Right renal pelvis (tissue), 4 donors: ENCODE results near the gene LMOD1. TPM values are rescaled to one million over a fixed set of nuclear protein-coding genes. Genes with fewer than 3 reads are reported as not detected.
A peak's percentile ranks its signal among the peaks of the same experiment; 100 is the strongest.
"Not testable (repeated sequence)": the region's sequence is repeated elsewhere in the genome, so short reads cannot be mapped to it uniquely, and the experiment has no call there.

Source experiments
- DNase-seq, 4 donors: peaks; one replicate each; pipeline ENCODE4 v3.0.0-alpha.2; 2013; ENCODE audit warnings: low read depth in 4 of 4, low spot score in 3 of 4, missing footprints in 1 of 4
- polyA plus RNA-seq, 4 donors: library from polyadenylated mRNA; unstranded; fragments of 120-200 nt; gene quantifications; one replicate each; pipeline ENCODE4 v1.2.1, GENCODE V29; 2013; ENCODE audit not compliant: insufficient read length in 4 of 4

Gene LMOD1
- polyA plus RNA-seq, 4 donors = 4.2 to 4.8 (median 4.4) TPM

- no peak for DNase-seq
Measured at GRCh38 chr1:201880928-201881571, 65.3 kb downstream of the LMOD1 start.

GRCh38 chr1:201877877-201878401 is 68.4 kb downstream of the LMOD1 start:
- DNase-seq = peak in 3 of 4 donors; percentile 27 to 52 (median 51)

- DNase-seq = no peak
Measured at GRCh38 chr1:201876148-201876818, 70.1 kb downstream of the LMOD1 start.

- no peak for DNase-seq
Measured at GRCh38 chr1:201874672-201875071, 71.7 kb downstream of the LMOD1 start.

GRCh38 chr1:201870397-201870796 is 76.0 kb downstream of the LMOD1 start:
- no peak for DNase-seq

GRCh38 chr1:201861448-201861847 is 84.9 kb downstream of the LMOD1 start:
- no peak for DNase-seq

GRCh38 chr1:201859424-201859823 is 86.9 kb downstream of the LMOD1 start:
- no peak for DNase-seq

- DNase-seq = not testable (repeated sequence)
Measured at GRCh38 chr1:201856722-201857121, 89.6 kb downstream of the LMOD1 start.

- no peak for DNase-seq
Measured at GRCh38 chr1:201851949-201852348, 94.4 kb downstream of the LMOD1 start.

GRCh38 chr1:201850053-201850397 is 96.3 kb downstream of the LMOD1 start:
- DNase-seq = no peak

GRCh38 chr1:201849372-201850052 is 96.8 kb downstream of the LMOD1 start:
- DNase-seq = no peak

GRCh38 chr1:201848230-201848629 is 98.1 kb downstream of the LMOD1 start:
- no peak for DNase-seq

GRCh38 chr1:201847150-201847549 is 99.2 kb downstream of the LMOD1 start:
- DNase-seq = no peak

Other genes starting within 250 kb of the LMOD1 start
- gene IPO9, start 117.4 kb downstream of the LMOD1 start, polyA plus RNA-seq = 10 to 100 TPM; 76.0 to 85.5 (median 83.8) TPM
- gene SHISA4, start 57.6 kb downstream of the LMOD1 start, polyA plus RNA-seq = 10 to 100 TPM; 15.6 to 17.0 (median 16.4) TPM
- 10 to 100 TPM; 61.6 to 67.2 (median 65.0) TPM for gene TIMM17A, start 9.0 kb upstream of the LMOD1 start, polyA plus RNA-seq
- 10 to 100 TPM; 56.3 to 78.0 (median 58.2) TPM for gene RNPEP, start 36.1 kb upstream of the LMOD1 start, polyA plus RNA-seq
- 10 to 100 TPM; 37.3 to 98.2 (median 63.7) TPM for gene ELF3, start 64.0 kb upstream of the LMOD1 start, polyA plus RNA-seq
- gene GPR37L1, start 176.4 kb upstream of the LMOD1 start, polyA plus RNA-seq = under 1 TPM; 0.04 to 0.13 (median 0.04) TPM
- 10 to 100 TPM; 45.8 to 49.8 (median 48.2) TPM for gene ARL8A, start 198.2 kb upstream of the LMOD1 start, polyA plus RNA-seq
- gene PTPN7, start 214.1 kb upstream of the LMOD1 start, polyA plus RNA-seq = 1 to 10 TPM in 3 of 4 donors, under 1 TPM in 1; 0.98 to 2.1 (median 1.3) TPM
- gene LGR6, start 247.3 kb upstream of the LMOD1 start, polyA plus RNA-seq = 1 to 10 TPM in 3 of 4 donors, under 1 TPM in 1; 0.64 to 1.3 (median 1.1) TPM